HG03039 (cell line): ENCODE results near the gene NPR3.

Experiments used
- ATAC-seq: cut with Tn5 transposase; IDR thresholded peaks from one replicate; pipeline ENCODE4 v1.9.1; 2021; ENCODE audit warnings: mild to moderate bottlenecking, moderate library complexity; ENCODE audit not compliant: unreplicated experiment

The NPR3 gene

GRCh38 chr5:32711681-32712480, 760 bp downstream of the NPR3 start:
- no peak for ATAC-seq

GRCh38 chr5:32712481-32713360, 1.6 kb downstream of the NPR3 start:
- ATAC-seq: no peak

- ATAC-seq: no peak
Observed at GRCh38 chr5:32713361-32713769, 2.2 kb downstream of the NPR3 start.

GRCh38 chr5:32713770-32714381, 2.8 kb downstream of the NPR3 start:
- no peak for ATAC-seq

- no peak for ATAC-seq
Observed at GRCh38 chr5:32714836-32715235, 3.7 kb downstream of the NPR3 start.

- ATAC-seq: no peak
Observed at GRCh38 chr5:32720300-32720699, 9.2 kb downstream of the NPR3 start.

GRCh38 chr5:32721626-32722025, 10.5 kb downstream of the NPR3 start:
- ATAC-seq: no peak

GRCh38 chr5:32722957-32723356, 11.8 kb downstream of the NPR3 start:
- ATAC-seq: no peak

- no peak for ATAC-seq
Observed at GRCh38 chr5:32724526-32724925, 13.4 kb downstream of the NPR3 start.

GRCh38 chr5:32726086-32726557, 15.0 kb downstream of the NPR3 start:
- no peak for ATAC-seq

- ATAC-seq: no peak
Observed at GRCh38 chr5:32729651-32730050, 18.5 kb downstream of the NPR3 start.

- no peak for ATAC-seq
Observed at GRCh38 chr5:32733590-32734340, 22.6 kb downstream of the NPR3 start.

GRCh38 chr5:32734827-32735378, 23.8 kb downstream of the NPR3 start:
- no peak for ATAC-seq

GRCh38 chr5:32735512-32735911, 24.4 kb downstream of the NPR3 start:
- ATAC-seq: no peak

- no peak for ATAC-seq
Observed at GRCh38 chr5:32736842-32737241, 25.7 kb downstream of the NPR3 start.

- no peak for ATAC-seq
Observed at GRCh38 chr5:32740651-32741050, 29.5 kb downstream of the NPR3 start.

- ATAC-seq: no peak
Observed at GRCh38 chr5:32745317-32745716, 34.2 kb downstream of the NPR3 start.

- ATAC-seq: no peak
Observed at GRCh38 chr5:32752411-32752810, 41.3 kb downstream of the NPR3 start.

- ATAC-seq: no peak
Observed at GRCh38 chr5:32753051-32753450, 41.9 kb downstream of the NPR3 start.

- ATAC-seq: no peak
Observed at GRCh38 chr5:32753765-32754164, 42.6 kb downstream of the NPR3 start.
